AG08395 (cell line): ENCODE data around the gene CEP72.
"Not testable (repeated sequence)": the region's sequence is repeated elsewhere in the genome, so short reads cannot be mapped to it uniquely, and the experiment has no call there.

ENCODE experiments used
- DNase-seq: peaks from one replicate; pipeline ENCODE4 v3.0.0; 2012; ENCODE audit warnings: mixed read lengths, low spot score

Gene CEP72

DNA sequence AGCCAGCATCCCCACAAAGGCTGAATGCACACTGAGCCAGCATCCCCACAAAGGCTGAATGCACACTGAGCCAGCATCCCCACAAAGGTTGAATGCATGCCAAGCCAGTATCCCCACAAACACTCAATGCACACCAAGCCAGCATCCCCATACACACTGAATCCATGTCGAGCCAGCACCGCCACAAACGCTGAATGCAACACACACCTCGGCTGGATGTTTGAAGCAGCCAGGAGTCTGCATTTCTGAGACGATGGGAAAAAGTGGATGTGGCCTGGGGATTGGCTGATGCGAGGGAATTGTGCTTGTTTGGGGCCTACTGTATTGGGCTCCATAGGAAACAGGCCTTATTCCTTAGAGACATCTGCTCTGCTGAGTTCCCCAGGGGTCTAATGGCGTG, 30.9 kb upstream of the CEP72 start:
- no peak for DNase-seq

DNA sequence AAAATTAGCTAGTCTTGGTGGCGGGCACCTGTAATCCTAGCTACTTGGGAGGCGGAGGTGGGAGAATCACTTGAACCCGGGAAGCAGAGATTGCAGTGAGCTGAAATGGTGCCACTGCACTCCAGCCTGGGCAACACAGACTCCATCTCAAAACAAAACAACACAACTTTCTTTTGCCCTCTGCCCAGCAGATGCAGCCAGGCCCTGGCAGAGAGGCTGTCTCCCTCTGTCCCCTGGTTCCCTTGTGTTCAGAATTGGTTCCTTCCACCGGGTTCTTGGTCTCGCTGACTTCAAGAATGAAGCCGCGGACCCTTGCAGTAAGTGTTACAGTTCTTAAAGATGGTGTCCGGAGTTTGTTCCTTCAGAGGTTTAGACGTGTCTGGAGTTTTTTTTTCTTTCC, 30.2 kb upstream of the CEP72 start:
- no peak for DNase-seq

DNA sequence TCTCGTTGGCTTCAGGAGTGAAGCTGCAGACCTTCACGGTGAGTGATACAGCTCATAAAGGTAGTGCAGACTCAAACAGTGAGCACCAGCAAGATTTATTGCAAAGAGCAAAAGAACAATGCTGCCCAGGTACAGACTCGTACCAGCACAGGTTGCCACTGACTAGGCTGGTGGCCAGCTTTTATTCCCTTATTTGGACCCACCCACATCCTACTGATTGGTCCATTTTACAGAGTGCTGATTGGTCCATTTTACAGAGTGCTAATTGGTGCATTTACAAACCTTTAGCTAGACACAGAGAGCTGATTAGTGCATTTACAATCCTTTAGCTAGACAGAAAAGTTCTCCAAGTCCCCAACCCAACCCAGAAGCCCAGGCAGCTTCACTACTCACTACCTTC, 29.7 kb upstream of the CEP72 start:
- DNase-seq = not testable (repeated sequence)

DNA sequence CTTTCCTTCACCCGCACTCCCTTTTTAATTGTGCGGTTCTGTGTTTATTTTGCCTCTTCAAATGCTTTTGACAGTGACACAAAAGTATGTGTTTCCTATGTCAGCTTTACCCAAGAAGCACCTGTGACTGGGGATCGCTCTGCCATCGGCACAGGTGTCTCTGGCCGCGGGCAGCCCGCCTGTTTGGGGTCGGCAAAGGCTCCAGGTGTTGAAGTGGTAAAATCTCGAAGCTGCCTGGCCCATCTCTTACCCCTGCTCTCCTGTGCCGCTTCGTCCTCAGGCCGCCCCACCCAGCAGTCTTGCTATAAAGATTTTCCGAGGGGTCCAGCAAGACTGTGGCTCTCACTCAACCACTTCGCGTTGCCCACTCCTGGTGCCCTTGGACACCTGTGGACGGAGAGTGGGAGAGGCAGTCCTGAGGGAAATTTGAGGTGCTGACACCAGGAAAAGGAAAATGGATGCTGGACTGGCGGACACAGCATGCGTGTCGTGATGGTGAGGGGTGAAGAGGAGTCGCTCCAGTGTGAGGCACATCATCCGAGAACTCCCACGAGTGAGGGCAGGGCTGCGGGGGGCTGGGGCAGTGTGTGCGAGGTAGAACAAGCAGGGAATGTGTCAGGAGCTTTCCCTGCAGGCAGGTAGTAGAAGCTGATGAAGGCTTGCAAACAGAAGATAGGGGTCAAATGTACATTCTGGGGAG, 29.1 kb upstream of the CEP72 start:
- DNase-seq = no peak

DNA sequence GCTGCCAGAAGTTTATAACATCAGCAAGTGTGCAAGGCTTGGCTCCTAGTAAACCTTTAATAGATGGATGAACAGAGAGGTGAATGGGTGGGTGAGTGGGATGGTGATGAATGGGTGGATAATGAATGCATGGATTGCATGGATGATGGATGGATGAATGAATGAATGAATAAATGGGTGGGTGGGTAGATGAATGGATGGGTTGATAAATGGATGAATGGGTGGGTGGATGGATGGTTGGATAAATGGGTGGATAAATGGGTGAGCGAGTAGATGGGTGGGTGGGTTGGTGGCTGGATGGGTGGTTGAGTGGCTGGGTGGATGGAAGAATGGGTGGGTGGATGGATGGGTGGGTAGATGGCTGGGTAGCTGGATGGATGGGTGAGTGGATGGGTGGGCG, 28.5 kb upstream of the CEP72 start:
- DNase-seq = no peak

DNA sequence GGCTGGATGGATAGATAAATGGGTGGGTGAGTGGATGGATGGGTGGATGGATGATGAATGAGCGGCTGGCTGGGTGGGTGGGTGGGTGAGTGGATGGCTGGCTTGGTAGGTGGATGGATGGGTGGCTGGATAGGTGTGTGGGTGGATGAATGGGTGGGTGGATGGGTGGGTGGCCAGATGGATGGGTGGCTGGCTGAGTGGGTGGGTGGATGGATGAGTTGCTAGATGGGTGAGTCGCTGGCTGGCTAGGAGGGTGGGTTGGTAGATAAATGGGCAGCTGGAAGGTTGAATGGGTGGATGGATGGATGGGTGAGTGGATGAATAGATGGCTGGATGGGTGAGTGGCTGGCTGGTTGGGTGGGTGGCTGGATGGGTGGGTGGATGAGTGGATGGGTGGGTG, 27.9 kb upstream of the CEP72 start:
- no peak for DNase-seq

DNA sequence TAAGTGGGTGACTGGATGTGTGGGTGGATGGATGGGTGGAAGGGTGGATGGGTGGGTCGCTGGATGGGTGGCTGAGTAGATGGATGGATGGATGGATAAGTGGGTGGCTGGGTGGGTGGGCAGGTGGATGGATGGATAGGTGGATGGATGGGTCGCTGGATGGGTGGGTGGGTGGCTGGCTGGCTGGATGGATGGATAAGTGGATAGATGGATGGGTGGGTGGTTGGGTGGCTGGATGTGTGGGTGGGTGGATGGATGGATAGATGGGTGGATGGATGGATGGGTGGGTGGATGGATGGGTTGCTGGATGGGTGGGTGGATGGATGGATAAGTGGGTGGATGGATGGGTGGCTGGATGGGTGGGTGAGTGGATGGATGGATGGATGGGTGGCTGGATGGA, 27.3 kb upstream of the CEP72 start:
- no peak for DNase-seq

DNA sequence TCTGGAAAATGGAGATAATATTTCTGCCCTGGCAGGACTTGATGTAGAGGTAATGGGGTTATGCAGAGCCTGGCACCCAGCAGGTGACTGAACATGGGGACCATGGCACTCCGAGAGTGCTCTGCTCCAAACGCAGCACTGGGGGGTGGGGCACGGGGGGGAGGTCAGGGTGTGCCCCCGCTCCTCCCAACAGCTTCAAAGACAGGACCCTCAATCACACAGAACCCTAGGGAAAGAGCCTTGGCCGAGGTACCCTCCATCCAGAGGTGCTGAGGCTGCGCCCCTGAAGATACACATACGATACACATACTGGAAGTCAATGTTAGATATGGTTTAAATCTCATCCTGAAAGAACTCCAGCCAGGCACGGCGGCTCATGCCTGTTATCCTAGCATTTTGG, 26.6 kb upstream of the CEP72 start:
- DNase-seq = no peak

DNA sequence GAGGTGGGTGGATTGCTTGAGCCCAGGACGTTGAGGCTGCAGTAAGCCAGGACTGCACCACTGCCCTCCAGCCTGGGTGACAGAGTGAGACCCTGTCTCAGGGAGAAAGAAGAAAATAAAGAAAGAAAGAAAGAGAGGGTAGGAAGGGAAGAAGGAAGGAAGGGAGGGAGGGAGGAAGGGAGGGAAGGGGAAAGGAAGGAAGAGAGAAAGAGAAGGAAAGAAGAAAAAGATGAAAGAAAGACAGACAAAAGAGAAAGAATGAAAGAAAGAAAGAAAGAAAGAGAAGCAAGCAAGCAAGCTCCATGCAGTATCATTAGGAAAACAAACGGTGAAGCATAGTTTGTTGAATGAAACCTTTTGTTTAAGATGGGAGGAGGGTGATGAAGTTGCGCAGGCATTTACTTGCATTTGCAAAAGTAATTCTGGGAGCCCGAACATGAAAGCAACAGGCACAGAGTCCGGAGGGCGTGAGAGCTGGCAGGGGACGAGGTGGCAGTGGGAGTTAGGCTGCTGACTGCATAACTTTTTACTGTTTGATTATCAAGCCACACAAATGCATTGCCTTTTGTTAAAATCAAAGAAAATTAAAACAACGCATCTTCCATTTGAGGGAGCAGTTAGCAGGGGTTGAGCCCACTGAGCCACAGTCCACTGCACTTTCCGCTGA, 26.0 kb upstream of the CEP72 start:
- no peak for DNase-seq

DNA sequence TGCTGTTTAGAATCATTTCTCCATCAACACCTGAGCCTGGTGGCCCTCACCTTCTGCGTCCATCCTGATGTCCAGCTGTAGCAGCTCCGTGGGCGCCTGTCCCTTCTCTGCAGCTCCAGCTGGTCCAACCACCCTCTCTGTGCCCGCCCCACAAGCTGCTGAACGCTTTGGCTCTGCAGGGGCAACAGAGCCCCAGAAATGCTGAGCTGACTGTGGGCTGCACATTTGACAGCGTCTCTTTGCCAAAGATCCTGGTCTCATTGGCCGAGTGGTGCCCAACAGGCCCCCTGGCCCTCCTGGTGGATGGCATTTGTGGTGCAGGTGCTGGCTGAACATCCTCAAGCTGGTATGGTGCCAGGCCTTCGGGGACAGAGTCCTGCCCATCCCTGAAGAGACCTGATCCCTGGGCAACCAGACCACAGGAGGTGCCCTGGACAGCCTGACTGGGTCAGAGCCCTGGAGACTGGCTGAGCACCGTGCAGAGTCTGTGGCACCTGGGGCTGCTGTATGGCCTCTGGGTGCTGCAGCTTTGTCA, 25.3 kb upstream of the CEP72 start:
- peak; percentile 9 for DNase-seq

DNA sequence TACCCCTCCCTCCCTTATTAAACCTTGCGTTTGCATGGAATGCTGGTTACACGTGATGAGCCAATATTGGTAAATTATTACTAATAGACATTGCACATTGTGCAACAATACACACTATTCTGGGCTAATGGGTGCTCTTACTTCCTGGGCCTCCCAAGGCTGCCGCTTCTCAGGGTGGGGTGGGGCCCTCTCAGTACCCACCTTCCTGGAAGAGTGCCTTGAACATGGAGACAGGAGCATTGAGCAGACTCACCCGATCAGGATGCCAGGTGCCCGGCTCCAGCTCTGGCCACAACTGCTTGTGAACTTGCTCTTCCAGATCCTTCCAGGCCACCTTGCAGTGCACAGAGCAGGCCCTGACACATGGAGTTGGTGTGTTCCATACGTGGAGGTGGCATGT, 24.7 kb upstream of the CEP72 start:
- no peak for DNase-seq

DNA sequence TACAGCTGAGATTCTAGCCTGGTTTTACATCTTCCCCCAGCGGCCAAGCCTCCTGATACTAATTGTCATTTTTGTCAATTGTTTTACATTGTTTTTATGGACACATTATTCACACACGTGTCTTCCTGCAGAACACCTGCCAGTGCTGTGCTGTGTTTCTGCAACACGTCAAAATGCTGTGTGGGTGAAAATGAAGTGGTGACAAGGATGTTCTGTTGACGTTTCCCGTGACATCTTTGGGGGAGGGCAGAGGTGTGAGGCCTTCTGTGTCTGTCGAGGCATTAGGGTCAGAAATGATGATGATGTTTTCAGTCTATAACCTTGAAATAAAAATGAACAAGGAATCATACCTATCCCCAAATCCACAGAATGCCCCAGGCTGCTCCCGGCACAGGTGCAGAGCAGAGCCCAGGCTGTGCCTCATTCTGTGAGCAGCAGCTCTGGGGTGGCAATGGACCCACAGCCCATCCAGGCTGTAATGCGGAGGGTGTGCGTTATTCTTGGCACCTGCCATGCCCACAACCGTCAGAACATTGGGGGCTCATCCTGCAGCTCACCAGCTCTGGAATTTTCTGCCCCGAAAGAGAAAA, 23.6 kb upstream of the CEP72 start:
- DNase-seq = no peak

DNA sequence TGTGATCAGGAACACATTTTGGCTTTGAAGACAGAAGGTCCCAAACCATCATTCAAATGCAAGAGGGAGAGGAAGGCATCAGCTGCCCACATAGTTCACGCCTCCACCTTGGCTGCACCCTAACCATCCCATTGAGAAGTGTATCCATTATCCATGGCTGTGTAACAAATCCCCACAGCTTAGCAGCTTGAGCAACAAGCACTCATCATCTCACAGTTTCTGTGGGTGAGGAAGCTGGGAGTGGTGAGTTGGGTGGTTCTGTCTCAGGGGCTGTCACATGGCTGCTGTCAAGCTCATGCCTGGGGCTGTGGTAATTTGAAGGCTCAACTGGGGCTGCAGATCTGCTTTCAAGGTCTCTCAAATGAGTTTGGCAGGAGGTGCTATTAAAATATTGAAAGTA, 23.0 kb upstream of the CEP72 start:
- DNase-seq = no peak

DNA sequence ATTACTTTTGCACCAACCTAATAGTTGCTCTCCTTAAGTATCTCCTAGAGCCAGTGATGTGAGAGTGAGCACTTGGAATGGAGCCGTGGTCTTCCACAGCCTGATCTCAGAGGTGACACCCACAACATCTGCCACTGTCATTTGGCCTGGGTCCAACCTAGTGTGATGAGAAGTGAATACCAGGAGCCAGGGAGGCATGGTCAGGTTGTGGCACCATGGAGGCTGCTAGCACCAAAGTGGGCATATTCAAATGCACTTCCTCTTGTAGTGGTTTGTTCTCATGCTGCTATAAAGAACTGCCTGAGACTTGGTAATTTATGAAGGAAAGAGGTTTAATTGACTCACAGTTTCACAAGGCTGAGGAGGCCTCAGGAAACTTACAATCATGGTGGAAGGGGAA, 22.6 kb upstream of the CEP72 start:
- DNase-seq = no peak

DNA sequence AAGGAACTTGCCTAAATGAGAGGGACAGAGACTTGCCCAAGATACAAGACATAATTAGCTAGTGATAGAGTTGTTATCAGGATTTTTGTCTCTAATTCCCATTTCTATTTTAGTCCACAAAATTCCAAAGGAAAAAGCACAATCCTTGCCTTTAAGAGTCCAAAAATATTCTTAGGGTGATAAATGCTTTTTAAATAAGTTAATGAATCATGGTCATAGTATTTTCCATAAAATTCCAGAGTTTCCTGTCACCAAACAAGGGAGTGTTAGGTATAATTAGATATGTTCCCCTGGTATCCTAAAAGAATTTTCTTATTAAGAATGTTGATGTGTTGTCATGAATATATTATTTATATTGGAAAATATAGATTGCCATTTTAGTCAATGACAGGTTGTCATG, 21.8 kb upstream of the CEP72 start:
- peak; percentile 8 for DNase-seq

DNA sequence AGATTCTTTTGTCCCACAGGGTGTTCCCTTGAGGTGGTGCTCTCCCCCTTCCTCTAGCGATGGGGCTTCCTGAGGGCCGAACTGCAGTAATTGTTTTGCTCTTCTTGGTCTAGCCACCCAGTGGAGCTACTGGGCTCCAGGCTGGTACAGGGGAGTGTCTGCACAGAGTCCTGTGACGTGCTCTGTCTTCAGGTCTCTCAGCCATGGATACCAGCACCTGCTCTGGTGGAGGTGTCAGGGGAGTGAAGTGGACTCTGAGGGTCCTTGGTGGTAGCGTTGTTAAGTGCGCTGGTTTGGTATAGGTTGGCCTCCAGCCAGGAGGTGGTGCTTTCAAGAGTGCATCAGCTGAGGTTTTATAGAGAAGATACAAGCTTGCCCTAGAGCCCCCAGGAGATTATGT, 20.4 kb upstream of the CEP72 start:
- no peak for DNase-seq

DNA sequence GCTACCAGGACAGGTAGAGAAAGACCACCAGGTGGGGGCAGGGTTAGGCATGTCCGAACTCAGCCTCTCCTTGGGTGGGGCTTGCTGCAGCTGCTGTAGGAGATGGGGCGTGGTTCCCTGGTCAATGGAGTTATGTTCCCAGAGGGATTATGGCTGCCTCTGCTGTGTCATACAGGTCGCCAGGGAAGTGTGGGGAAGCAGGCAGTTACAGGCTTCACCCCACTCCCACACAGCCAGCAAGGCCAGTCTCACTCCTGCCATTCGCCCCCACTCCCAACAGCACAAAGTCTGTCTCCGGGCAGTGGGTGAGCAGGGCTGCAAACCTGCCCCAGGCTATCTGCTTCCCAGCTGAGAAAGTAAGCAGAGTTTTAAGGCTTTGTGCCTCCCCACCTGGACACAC, 20.0 kb upstream of the CEP72 start:
- no peak for DNase-seq

DNA sequence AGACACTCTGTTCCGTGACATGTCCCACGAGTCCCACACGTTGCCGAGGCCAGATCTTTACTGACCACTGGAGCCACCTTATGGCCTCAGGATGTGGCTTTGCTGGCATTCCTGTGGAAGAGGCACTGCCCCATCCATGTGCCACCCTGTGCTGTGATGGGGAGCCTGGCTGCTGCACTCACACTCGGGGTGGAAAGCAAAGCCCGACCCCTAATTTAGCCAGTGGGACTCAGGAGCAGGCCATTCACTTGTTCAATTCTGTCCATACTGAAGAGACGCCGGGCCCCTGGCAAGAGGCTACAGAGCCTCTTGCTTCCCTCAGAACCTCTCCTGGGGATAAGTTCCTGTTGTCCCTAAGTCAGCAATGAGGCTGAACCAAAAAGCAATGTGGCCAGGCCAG, 18.6 kb upstream of the CEP72 start:
- no peak for DNase-seq

DNA sequence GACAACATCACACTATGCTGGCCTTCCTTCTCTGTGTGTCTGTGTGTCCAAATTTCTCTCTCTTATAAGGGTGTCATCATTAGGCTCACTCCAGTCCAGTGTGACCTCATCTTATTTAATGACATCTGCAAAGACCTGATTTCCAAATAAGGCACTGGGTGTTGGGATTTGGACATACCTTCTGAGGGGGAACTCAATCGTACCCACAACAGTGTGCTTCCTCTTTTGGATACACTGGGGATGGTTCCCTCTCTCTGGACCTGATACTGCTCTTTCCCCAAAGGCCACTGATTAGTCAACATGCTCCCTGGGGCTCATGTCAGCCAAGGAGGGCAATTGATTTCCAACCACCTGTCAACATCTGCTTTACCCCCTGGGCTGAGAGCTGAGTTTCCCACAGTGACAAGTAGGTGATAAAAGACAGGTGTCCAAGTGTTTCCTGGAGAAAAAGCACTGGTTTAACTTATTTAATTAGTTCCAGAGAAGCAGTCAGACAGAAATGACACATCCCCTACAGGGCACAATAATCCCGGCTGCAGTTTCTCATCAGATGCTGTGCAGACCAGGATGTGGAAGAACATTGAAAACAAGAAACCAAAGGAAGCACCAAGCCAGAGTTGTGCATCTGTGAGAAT, 17.8 kb upstream of the CEP72 start:
- DNase-seq = no peak

DNA sequence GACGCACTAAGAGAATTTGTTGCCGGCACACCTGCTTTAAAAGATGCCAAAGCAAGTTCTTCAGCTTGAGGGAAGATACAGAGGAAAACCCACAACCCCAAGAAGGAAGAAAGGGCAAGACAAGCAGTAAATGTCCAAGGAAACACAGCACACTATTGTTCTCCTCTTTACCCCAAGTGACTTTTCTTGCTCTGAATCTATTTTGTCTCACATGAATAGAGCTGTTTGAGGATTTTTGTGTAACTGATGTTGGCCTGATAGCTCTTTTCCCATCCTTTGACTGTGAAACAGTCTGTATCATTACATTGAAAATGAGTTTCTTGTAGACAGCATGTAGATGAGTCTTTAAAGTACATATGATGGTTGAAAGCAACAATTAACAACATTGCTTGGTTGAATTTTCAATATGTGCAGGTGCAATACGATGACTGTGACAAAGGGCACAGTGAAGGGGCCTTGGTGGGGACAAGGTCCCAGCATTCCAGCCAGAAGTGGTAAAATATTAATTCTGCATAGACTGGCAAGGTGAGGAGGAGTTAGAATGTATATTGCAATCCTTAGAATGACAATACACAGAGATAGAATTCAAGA, 16.8 kb upstream of the CEP72 start:
- DNase-seq = no peak

DNA sequence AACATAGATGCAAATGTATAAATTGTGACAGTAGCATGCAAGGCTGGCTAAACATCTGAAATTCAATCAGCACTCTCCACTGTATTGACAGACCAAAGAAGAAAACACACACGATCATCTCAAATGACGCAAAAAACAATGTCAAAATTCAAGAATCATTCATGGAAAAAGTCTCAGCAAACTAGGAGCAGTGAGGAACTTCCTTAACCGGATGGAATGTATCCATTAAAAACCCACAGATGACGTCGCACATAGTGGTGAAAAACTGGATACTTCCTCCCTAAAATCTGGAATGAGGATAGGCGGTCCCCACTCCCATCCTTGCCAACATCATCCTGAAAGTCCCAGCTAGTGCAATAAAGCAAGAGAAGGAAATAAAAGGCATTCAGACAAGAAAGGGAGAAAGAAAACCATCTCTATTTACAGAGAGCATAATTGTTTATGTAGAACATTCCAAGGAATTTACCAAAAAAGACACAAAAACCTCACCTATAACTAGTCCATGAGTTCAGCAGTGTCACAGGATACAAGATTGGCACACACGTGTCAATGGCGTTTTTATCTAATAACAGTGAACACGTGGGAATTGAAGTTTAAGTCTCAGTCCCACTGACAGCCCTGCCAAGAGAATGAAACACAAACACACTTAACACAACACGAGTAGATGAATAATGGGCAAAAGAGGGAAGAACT, 14.1 kb upstream of the CEP72 start:
- no peak for DNase-seq

DNA sequence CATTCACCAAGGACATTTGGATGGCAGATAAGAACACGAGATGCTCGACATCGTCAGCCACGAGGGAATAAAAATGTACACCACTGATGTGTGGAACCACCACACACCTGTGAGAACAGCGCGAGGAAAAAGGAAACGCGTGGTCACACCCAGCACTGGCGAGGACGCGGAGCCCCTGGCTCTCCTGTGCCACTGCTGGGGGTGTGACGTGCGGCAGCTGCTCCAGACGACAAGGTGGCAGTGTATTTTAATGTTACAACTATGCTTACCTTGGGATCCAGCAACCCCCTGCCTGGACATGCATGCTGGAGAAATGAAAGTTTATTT, 13.6 kb upstream of the CEP72 start:
- DNase-seq = no peak
